CD14-positive monocyte (primary cell): ENCODE results near the gene ZRANB1. TPM values are rescaled to one million over a fixed set of nuclear protein-coding genes. Genes with fewer than 3 reads are reported as not detected.

Experiments used
- DNase-seq, 3 donors: peaks; one replicate each; pipeline ENCODE4 v3.0.0-alpha.2; 2011 to 2022
- H2AFZ ChIP-seq: 2 replicates; pipeline ENCODE4 v1.6.0; 2012; ENCODE audit warnings: mild to moderate bottlenecking, low read depth, low read length, inconsistent platforms; ENCODE audit not compliant: insufficient read depth, poor library complexity, severe bottlenecking
- H3K27ac ChIP-seq, 2 donors: 1 replicate in 1 of 2; 2 replicates in 1 of 2; pipeline ENCODE4 v1.5.1; 2012 to 2013; ENCODE audit warnings: low read length in 2 of 2, control low read depth in 1 of 2, inconsistent platforms in 1 of 2, low read depth in 1 of 2, mild to moderate bottlenecking in 1 of 2
- H3K27me3 ChIP-seq, 2 donors: one replicate each; pipeline versions ENCODE4 v1.6.0 to v1.6.1; 2011 to 2013; ENCODE audit warnings: low read length in 2 of 2; ENCODE audit not compliant: control insufficient read depth in 2 of 2, insufficient read depth in 2 of 2
- H3K36me3 ChIP-seq, 2 donors: replicated peaks in 1 of 2; 1 replicate in 1 of 2; 2 replicates in 1 of 2; pipeline versions ENCODE4 v1.5.1 to v1.6.1; 2012 to 2013; ENCODE audit warnings: low read length in 2 of 2, control low read depth in 1 of 2, inconsistent platforms in 1 of 2, mild to moderate bottlenecking in 1 of 2; ENCODE audit not compliant: insufficient read depth in 2 of 2, control insufficient read depth in 1 of 2
- H3K4me1 ChIP-seq, 2 donors: 1 replicate in 1 of 2; 2 replicates in 1 of 2; pipeline versions ENCODE4 v1.5.1 to v1.6.1; 2012 to 2013; ENCODE audit warnings: low read length in 2 of 2, control low read depth in 1 of 2, inconsistent platforms in 1 of 2, mild to moderate bottlenecking in 1 of 2, moderate library complexity in 1 of 2; ENCODE audit not compliant: insufficient read depth in 2 of 2, control insufficient read depth in 1 of 2
- H3K4me2 ChIP-seq: replicated peaks from 2 replicates; pipeline ENCODE3; 2012; ENCODE audit warnings: low read length, moderate library complexity, mild to moderate bottlenecking; ENCODE audit not compliant: poor library complexity, severe bottlenecking; ENCODE audit errors: extremely low read depth
- H3K4me3 ChIP-seq, 3 experiments: fragments of 200-600 bp in 1 of 3; sonication (generic) in 1 of 3; replicated peaks in 1 of 3; 1 replicate in 2 of 3; 2 replicates in 1 of 3; pipeline ENCODE4 v1.5.1; 2011 to 2013; ENCODE audit warnings: low read length in 3 of 3, mild to moderate bottlenecking in 3 of 3, control low read depth in 2 of 3, low read depth in 2 of 3, inconsistent platforms in 1 of 3, moderate library complexity in 1 of 3
- H3K79me2 ChIP-seq: 2 replicates; pipeline ENCODE4 v1.6.0; 2012; ENCODE audit warnings: mild to moderate bottlenecking, control low read depth, inconsistent platforms, low read length, moderate library complexity; ENCODE audit not compliant: insufficient read depth
- H3K9ac ChIP-seq: 2 replicates; pipeline ENCODE4 v1.6.0; 2017; ENCODE audit warnings: low read length, mild to moderate bottlenecking; ENCODE audit not compliant: insufficient read depth, poor library complexity, severe bottlenecking
- H3K9me3 ChIP-seq, 2 donors: replicated peaks in 1 of 2; 1 replicate in 1 of 2; 2 replicates in 1 of 2; pipeline versions ENCODE4 v1.5.1 to v1.6.1; 2012 to 2013; ENCODE audit warnings: low read length in 2 of 2, control low read depth in 1 of 2; ENCODE audit not compliant: control insufficient read depth in 1 of 2, insufficient read depth in 1 of 2
- H4K20me1 ChIP-seq: 2 replicates; pipeline ENCODE4 v1.6.0; 2012; ENCODE audit warnings: mild to moderate bottlenecking, low read length, control low read depth, moderate library complexity; ENCODE audit not compliant: insufficient read depth
- H3K27ac Mint-ChIP-seq, 7 donors: one replicate each; pipeline ENCODE4 v1.8.0; 2020; ENCODE audit warnings: mild to moderate bottlenecking in 7 of 7, mixed read lengths in 7 of 7, moderate library complexity in 6 of 7, inconsistent platforms in 2 of 7
- H3K27me3 Mint-ChIP-seq, 3 donors: one replicate each; pipeline ENCODE4 v1.8.0; 2021 to 2022; ENCODE audit warnings: low read depth in 3 of 3, mild to moderate bottlenecking in 3 of 3, mixed read lengths in 3 of 3, moderate library complexity in 3 of 3, inconsistent platforms in 1 of 3
- H3K36me3 Mint-ChIP-seq, 2 donors: one replicate each; pipeline ENCODE4 v1.8.0; 2020; ENCODE audit warnings: mixed read lengths in 2 of 2, inconsistent platforms in 1 of 2, mild to moderate bottlenecking in 1 of 2
- H3K4me1 Mint-ChIP-seq: one replicate; pipeline ENCODE4 v1.8.0; 2020; ENCODE audit warnings: mild to moderate bottlenecking, mixed read lengths
- H3K4me3 Mint-ChIP-seq, 2 donors: one replicate each; pipeline ENCODE4 v1.8.0; 2020; ENCODE audit warnings: mild to moderate bottlenecking in 2 of 2, mixed read lengths in 2 of 2, moderate library complexity in 1 of 2
- H3K9me3 Mint-ChIP-seq, 7 donors: one replicate each; pipeline ENCODE4 v1.8.0; 2020 to 2022; ENCODE audit warnings: mixed read lengths in 7 of 7, mild to moderate bottlenecking in 6 of 7, moderate library complexity in 6 of 7, inconsistent platforms in 2 of 7
- CTCF ChIP-seq: fragments of 200-600 bp; IDR thresholded peaks from one replicate; pipeline ENCODE4 v1.8.0; 2022; ENCODE audit warnings: antibody characterized with exemption, mild to moderate bottlenecking
- WGBS: methylation state at CpG from one replicate; pipeline ENCODE4 v1.1.5; 2013; ENCODE audit warnings: missing lambda C conversion rate; ENCODE audit not compliant: insufficient coverage; 5-methylcytosine and 5-hydroxymethylcytosine counted together
- intact Hi-C, 2 donors: fragments of 100-400 bp; cut with micrococcal nuclease; formaldehyde crosslinking; loops; one replicate each; pipeline versions ENCODE4 v1.15.0 to v1.15.1; 2023
- polyA plus RNA-seq, 3 donors: library from polyadenylated mRNA; depleted of rRNA in 1 of 3; unstranded in 2 of 3; stranded (reverse) in 1 of 3; fragments of 300-500 nt in 2 of 3; fragments of >200 nt in 1 of 3; fragmentation: Illumina TruSeq in 2 of 3; gene quantifications; 1 replicate in 2 of 3; 2 replicates in 1 of 3; pipeline ENCODE4 v1.2.3, GENCODE V29; 2012 to 2021

ZRANB1 gene
- polyA plus RNA-seq, 3 donors = 2.7 to 5.6 (median 3.1) TPM

- peaks cover 92% of the 10 kb centered on the region for H3K79me2 ChIP-seq
- H3K4me1 Mint-ChIP-seq = peaks cover 38% of the 10 kb centered on the region
- peaks cover 99% of the 10 kb centered on the region for H4K20me1 ChIP-seq
These were observed 2.6 kb upstream of the ZRANB1 start for GRCh38 chr10:124939290-124939689.

GRCh38 chr10:124942317-124943169 is 620 bp downstream of the ZRANB1 start:
- Histone ChIP-seq H3K4me1 (peaks cover 5 to 18% of the 10 kb centered on the region in 2 donors), H3K4me3 (no peak overlapping the region), H3K36me3 (peaks cover 4 to 18% of the 10 kb centered on the region in 2 donors), H3K4me2 (no peak overlapping the region), H3K9ac (no peak overlapping the region), H4K20me1 (peaks cover 100% of the 10 kb centered on the region), H3K79me2 (peaks cover 92% of the 10 kb centered on the region), H3K9me3 (no peaks in the 10 kb centered on the region), H2AFZ (no peak overlapping the region), H3K27me3 (no peaks in the 10 kb centered on the region), H3K27ac (peak overlapping the region in 1 of 2 donors; percentile 4)
- H3K36me3 Mint-ChIP-seq = peaks cover 12% of the 10 kb centered on the region in 2 donors
- no peak for DNase-seq
- no peaks in the 10 kb centered on the region for H3K27me3 Mint-ChIP-seq
- peak overlapping the region; percentile 11 to 19 for H3K4me3 Mint-ChIP-seq
- H3K4me1 Mint-ChIP-seq = peaks cover 26% of the 10 kb centered on the region
- intact Hi-C loops = no loop called here
- 21% methylated on average over 4 of the region's 11 CpGs for WGBS
- no peak for TF ChIP-seq CTCF
- H3K27ac Mint-ChIP-seq = peak overlapping the region in 6 of 7 donors; percentile 5 to 83 (median 47)
- no peaks in the 10 kb centered on the region for H3K9me3 Mint-ChIP-seq

More at GRCh38 chr10:124939290-124939689, 2.6 kb upstream of the ZRANB1 start:
- Mint-ChIP-seq H3K27ac (no peak overlapping the region), H3K36me3 (peaks cover 8% of the 10 kb centered on the region in 2 donors), H3K9me3 (no peaks in the 10 kb centered on the region), H3K4me3 (no peak overlapping the region), H3K27me3 (peaks cover 0 to 1% (median 0%) of the 10 kb centered on the region in 3 donors)
- Histone ChIP-seq H3K4me3 (no peak overlapping the region), H3K4me2 (no peak overlapping the region), H3K36me3 (peaks cover 0 to 5% of the 10 kb centered on the region in 2 donors), H2AFZ (no peak overlapping the region), H3K9me3 (no peaks in the 10 kb centered on the region), H3K27ac (no peak overlapping the region), H3K9ac (no peak overlapping the region), H3K27me3 (no peaks in the 10 kb centered on the region), H3K4me1 (peaks cover 5 to 18% of the 10 kb centered on the region in 2 donors)
- no CpG with 5 or more reads among the region's 1 CpG for WGBS
- DNase-seq = no peak
- intact Hi-C loops = no loop called here
- no peak for TF ChIP-seq CTCF
